Kidney (tissue), 14 donors: ENCODE results near the gene LIN7C. TPM values are rescaled to one million over a fixed set of nuclear protein-coding genes. Genes with fewer than 3 reads are reported as not detected.
"Not testable (repeated sequence)": the region's sequence is repeated elsewhere in the genome, so short reads cannot be mapped to it uniquely, and the experiment has no call there.

Source experiments
- DNase-seq, 5 donors: peaks; one replicate each; pipeline ENCODE4 v3.0.0-alpha.2; 2013 to 2020
- FAIRE-seq: peaks from 2 replicates; lab custom pipeline; 2012; peaks lifted over from hg19 to GRCh38; lab: Jason Lieb, UNC
- H3K27ac ChIP-seq, 2 donors: one replicate each; pipeline ENCODE4 v1.7.0; 2013; ENCODE audit warnings: low read depth in 2 of 2, low read length in 2 of 2, inconsistent platforms in 1 of 2
- H3K27me3 ChIP-seq: one replicate; pipeline ENCODE4 v1.7.1; 2013; ENCODE audit warnings: low read length, inconsistent platforms; ENCODE audit not compliant: control insufficient read depth, insufficient read depth
- H3K36me3 ChIP-seq, 3 donors: one replicate each; pipeline versions ENCODE4 v1.7.0 to v1.7.1; 2013; ENCODE audit warnings: low read length in 3 of 3, control low read depth in 1 of 3, inconsistent platforms in 1 of 3; ENCODE audit not compliant: insufficient read depth in 3 of 3, control insufficient read depth in 2 of 3
- H3K4me1 ChIP-seq, 3 donors: one replicate each; pipeline versions ENCODE4 v1.7.0 to v1.7.1; 2013; ENCODE audit warnings: low read length in 3 of 3, inconsistent platforms in 1 of 3, low read depth in 1 of 3; ENCODE audit not compliant: control insufficient read depth in 2 of 3, insufficient read depth in 2 of 3
- H3K4me3 ChIP-seq, 3 donors: one replicate each; pipeline versions ENCODE4 v1.7.0 to v1.8.1; 2013; ENCODE audit warnings: low read length in 3 of 3, control low read depth in 1 of 3, inconsistent platforms in 1 of 3
- H3K9ac ChIP-seq, 3 donors: one replicate each; pipeline versions ENCODE4 v1.7.0 to v1.7.1; 2013; ENCODE audit warnings: low read length in 3 of 3, control low read depth in 1 of 3, inconsistent platforms in 1 of 3
- H3K9me3 ChIP-seq, 3 donors: one replicate each; pipeline versions ENCODE4 v1.7.0 to v1.7.1; 2013; ENCODE audit warnings: low read length in 3 of 3, control low read depth in 1 of 3, inconsistent platforms in 1 of 3; ENCODE audit not compliant: control insufficient read depth in 2 of 3, insufficient read depth in 1 of 3
- CTCF ChIP-seq: IDR thresholded peaks from 3 replicates; pipeline ENCODE4 v1.5.1; 2012; ENCODE audit warnings: mild to moderate bottlenecking, moderate library complexity, borderline replicate concordance; ENCODE audit not compliant: insufficient read depth; ENCODE audit errors: extremely low read depth
- intact Hi-C: fragments of 100-400 bp; cut with DNase I; formaldehyde crosslinking; loops from one replicate; pipeline ENCODE4 v1.11.1; 2022
- polyA plus RNA-seq: library from polyadenylated mRNA; stranded (reverse); fragments of 350-450 nt; fragmentation: Illumina TruSeq; extraction: RNeasy Lipid Tissue Mini Kit (QIAGEN cat#74804); gene quantifications from one replicate; pipeline ENCODE4 v1.2.3, GENCODE V29; 2014; ENCODE audit warnings: low read depth, low replicate concordance; ENCODE audit not compliant: insufficient read depth
- total RNA-seq: library from RNA; stranded (reverse); fragmentation: NEBNext Ultra II Directional; extraction: Animal tissue kit (Norgen Biotek cat#: 25700); gene quantifications from one replicate; pipeline ENCODE4 v1.2.1, GENCODE V29; 2021
- donor health status: control.
- donor health status: control.
- donor health status: control.
- donor health status: control.
- donor health status: control.
- donor health status: DM: yes; HTN: yes; CAD: no.
- donor health status: Normal renal cell carcinoma (clear cell type).

LIN7C gene
- total and polyA plus RNA-seq, 2 donors from 2014 or later = 9.1 to 37.8 TPM

- DNase-seq (no peak), FAIRE-seq (no peak)
- no peaks in the 10 kb centered on the region for H3K36me3 ChIP-seq
- no peaks in the 10 kb centered on the region for H3K27me3 ChIP-seq
- H3K4me1 ChIP-seq = peaks cover 6 to 47% (median 10%) of the 10 kb centered on the region in 3 donors
- no peak for TF ChIP-seq CTCF
- intact Hi-C loops = no loop called here
- H3K9me3 ChIP-seq = no peaks in the 10 kb centered on the region
- no peak overlapping the region for H3K9ac ChIP-seq
- no peak overlapping the region for H3K4me3 ChIP-seq
- H3K27ac ChIP-seq = no peak overlapping the region
Measured at GRCh38 chr11:27453701-27454100, 52.9 kb downstream of the LIN7C start.

DNA sequence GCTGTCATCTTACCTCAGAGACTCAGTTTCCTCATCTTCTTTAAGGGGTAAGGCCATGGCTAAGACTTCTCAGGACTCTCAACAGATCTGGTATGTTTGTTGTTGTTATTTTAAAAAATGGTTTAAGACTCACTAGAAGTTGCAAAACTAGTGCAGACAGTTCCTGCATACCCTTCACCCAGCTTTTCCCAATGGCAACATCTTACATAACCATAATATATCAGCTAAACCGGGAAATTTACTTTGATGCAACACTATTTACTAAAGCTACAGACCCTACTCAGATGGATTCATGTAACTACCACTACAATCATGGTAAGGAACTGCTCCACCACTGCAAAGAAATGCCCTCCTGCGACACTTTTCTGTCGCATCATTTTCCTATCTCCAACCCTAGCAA is 54.4 kb downstream of the LIN7C start:
- DNase-seq (no peak), FAIRE-seq (no peak)
- intact Hi-C loops = no loop called here
- no peak overlapping the region for H3K9ac ChIP-seq
- H3K27ac ChIP-seq = peak overlapping the region; percentile 4 to 47
- no peaks in the 10 kb centered on the region for H3K9me3 ChIP-seq
- no peak for TF ChIP-seq CTCF
- H3K36me3 ChIP-seq = no peaks in the 10 kb centered on the region
- H3K27me3 ChIP-seq = no peaks in the 10 kb centered on the region
- no peak overlapping the region for H3K4me3 ChIP-seq
- H3K4me1 ChIP-seq = peaks cover 6 to 34% (median 10%) of the 10 kb centered on the region in 3 donors

DNA sequence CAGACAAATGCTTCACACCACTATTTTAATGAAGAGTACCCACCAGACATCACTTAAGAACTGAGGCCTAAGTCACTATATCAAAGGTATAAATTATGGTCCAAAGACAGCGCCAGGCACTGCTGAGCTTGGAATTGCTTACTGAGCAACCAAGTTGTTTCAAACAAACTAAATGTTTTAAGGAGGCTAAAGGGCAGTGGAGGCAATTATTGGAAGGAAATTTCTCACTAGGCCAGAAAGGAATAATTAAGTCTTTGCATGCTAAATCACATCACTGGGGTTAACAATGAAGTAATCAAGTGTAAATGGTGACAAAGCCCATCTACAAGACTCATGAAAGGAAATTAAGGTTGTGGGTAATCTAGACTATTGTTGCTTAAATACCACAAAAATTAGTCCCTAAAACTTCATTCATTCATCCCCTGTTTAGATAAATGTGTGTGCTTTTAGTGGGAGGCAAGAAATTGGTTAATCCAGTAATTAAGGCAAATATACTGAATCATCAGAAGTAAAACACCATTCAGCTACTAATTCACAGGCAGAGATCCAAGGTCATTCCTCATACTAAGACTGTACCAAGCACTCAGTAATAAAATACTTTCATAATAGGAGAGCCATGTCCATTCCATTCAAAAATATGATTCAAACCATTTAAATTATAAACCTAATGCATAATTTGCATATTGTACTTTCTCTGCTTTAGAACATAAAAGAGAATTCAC is 55.2 kb downstream of the LIN7C start:
- no peaks in the 10 kb centered on the region for H3K36me3 ChIP-seq
- H3K27ac ChIP-seq = peak overlapping the region; percentile 4 to 47
- peaks cover 2 to 27% (median 10%) of the 10 kb centered on the region in 3 donors for H3K4me1 ChIP-seq
- DNase-seq = peak in 1 of 5 donors; percentile 54
- no peak overlapping the region for H3K9ac ChIP-seq
- peak; percentile 47 for FAIRE-seq
- no peak overlapping the region for H3K4me3 ChIP-seq
- TF ChIP-seq CTCF = no peak
- H3K27me3 ChIP-seq = no peaks in the 10 kb centered on the region
- intact Hi-C loops = no loop called here
- H3K9me3 ChIP-seq = no peaks in the 10 kb centered on the region

- H3K4me3 ChIP-seq, intact Hi-C loops, DNase-seq, H3K36me3 ChIP-seq, FAIRE-seq, H3K27ac ChIP-seq, H3K27me3 ChIP-seq, H3K9me3 ChIP-seq, H3K9ac ChIP-seq: not testable (repeated sequence)
- H3K4me1 ChIP-seq = peaks cover 0 to 35% (median 7%) of the 10 kb centered on the region in 3 donors
Measured at GRCh38 chr11:27448184-27448540, 58.4 kb downstream of the LIN7C start.
